IPS-18c (cell line): Measurements from ENCODE around the gene ARHGAP15.

Source experiments
- H3K4me3 ChIP-seq: 2 replicates; pipeline ENCODE4 v1.7.0; 2013; ENCODE audit warnings: low read depth, mild to moderate bottlenecking, low read length, moderate library complexity; ENCODE audit not compliant: insufficient read depth
- H3K9me3 ChIP-seq: one replicate; pipeline ENCODE4 v1.6.1; 2013; ENCODE audit warnings: mild to moderate bottlenecking, low read length, moderate library complexity; ENCODE audit not compliant: control insufficient read depth, insufficient read depth

The ARHGAP15 gene

DNA sequence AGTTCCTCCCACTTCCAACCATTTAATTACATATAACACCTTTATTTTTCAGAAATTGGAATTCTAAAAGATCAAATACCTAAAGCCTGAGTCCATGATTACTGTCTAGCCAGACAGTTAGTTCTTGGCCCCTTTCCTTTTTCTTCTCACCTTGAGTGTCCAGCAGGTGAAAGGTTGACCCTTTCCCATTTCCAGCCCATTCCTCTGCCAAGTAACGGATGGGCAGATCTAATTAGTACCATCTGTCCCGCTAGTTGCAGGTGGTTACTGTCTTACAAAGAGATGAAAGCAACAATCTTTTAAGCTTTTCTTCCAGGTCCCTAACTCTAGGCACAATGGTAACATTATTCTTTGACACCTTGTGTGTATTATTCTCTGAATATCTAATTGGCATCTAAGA, 506.7 kb downstream of the ARHGAP15 start:
- no peaks in the 10 kb centered on the region for H3K9me3 ChIP-seq

GRCh38 chr2:143640826-143641225, 511.6 kb downstream of the ARHGAP15 start:
- Histone ChIP-seq H3K9me3 (no peaks in the 10 kb centered on the region), H3K4me3 (no peak overlapping the region)

More for the DNA sequence above, 506.7 kb downstream of the ARHGAP15 start:
- H3K4me3 ChIP-seq: no peak overlapping the region

DNA sequence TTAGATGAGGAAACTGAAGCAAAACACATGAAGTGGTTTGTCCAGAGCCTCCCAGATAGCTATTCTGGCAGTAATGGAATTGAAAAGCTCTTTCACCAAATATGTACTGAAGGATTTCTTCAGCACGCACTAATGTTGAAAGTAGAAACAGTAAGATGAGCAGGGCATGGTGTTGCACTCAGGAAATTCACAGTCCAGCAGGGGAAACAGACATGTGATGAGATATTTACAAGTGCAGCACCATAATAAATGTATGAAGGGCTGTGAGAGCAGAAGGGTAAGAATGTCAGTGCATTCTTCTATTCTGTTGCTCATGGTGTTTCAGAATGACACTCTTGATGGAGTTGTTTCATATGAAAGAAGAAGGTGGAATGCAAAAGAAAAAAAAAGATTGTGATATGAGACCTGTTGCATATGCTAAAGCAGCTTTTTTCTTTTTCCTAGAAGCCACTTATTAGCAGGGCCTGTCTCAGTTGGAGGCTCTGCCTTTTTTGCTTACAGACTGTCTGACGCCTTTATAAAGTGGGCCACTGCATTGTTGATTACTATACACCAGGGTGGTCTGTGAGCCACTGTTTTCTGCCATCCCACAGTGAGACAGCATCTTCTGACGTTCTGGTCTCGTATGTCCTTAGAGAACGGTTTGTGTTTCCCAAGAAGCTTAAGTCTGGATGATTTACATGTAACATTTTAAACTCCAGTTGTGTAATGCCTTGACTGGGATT, 516.9 kb downstream of the ARHGAP15 start:
- H3K9me3 ChIP-seq: no peaks in the 10 kb centered on the region

GRCh38 chr2:143649226-143649740, 520.1 kb downstream of the ARHGAP15 start:
- H3K4me3 ChIP-seq: no peak overlapping the region

More for the DNA sequence above, 516.9 kb downstream of the ARHGAP15 start:
- no peak overlapping the region for H3K4me3 ChIP-seq

GRCh38 chr2:143652692-143653091, 523.5 kb downstream of the ARHGAP15 start:
- H3K9me3 ChIP-seq: no peaks in the 10 kb centered on the region
- no peak overlapping the region for H3K4me3 ChIP-seq

More at GRCh38 chr2:143649226-143649740, 520.1 kb downstream of the ARHGAP15 start:
- H3K9me3 ChIP-seq: no peaks in the 10 kb centered on the region

- no peak overlapping the region for H3K4me3 ChIP-seq
- no peaks in the 10 kb centered on the region for H3K9me3 ChIP-seq
These were observed 539.0 kb downstream of the ARHGAP15 start for GRCh38 chr2:143668234-143668633.

- no peak overlapping the region for H3K4me3 ChIP-seq
- H3K9me3 ChIP-seq: no peaks in the 10 kb centered on the region
These were observed 544.8 kb downstream of the ARHGAP15 start for GRCh38 chr2:143674051-143674450.

DNA sequence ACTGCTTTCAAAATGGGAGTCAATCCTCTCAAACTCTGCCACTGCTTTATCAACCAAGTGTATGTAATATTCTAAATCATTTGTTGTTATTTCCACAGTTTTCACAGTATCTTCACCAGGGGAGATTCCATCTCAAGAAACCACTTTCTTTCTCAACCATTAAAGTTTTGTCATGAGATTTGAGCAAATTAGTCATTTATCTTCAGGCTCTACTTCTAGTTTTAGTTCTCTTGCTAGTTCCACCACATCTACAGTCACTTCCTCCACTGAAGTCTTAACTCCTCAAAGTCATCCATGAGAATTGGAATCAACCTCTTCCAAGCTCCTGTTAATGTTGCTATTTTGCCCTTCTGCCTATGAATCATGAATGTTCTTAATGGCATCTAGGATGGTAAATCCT, 545.8 kb downstream of the ARHGAP15 start:
- no peaks in the 10 kb centered on the region for H3K9me3 ChIP-seq
- H3K4me3 ChIP-seq: no peak overlapping the region

DNA sequence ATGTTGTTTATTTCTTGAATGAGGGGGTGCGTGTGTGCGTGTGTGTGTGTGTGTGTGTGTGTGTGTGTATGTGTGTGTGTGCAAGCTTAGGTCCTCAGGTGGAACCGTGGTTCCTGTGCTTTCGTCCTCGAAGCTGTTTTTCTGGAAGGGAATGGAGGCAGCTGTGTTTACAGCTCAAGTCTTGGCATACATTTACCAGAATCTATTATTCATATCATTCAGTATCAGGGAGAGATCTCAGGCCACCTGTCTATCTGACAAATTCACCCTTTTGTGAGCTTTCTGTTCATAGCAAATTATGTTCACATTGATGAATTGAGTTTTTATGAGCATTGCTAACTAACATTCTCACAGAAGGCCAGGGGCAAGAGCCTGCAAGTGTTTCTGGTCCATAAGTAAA, 550.4 kb downstream of the ARHGAP15 start:
- Histone ChIP-seq H3K4me3 (no peak overlapping the region), H3K9me3 (no peaks in the 10 kb centered on the region)

- H3K4me3 ChIP-seq: no peak overlapping the region
- no peaks in the 10 kb centered on the region for H3K9me3 ChIP-seq
These were observed 551.7 kb downstream of the ARHGAP15 start for GRCh38 chr2:143680885-143681405.

GRCh38 chr2:143682436-143683055, 553.3 kb downstream of the ARHGAP15 start:
- Histone ChIP-seq H3K9me3 (no peaks in the 10 kb centered on the region), H3K4me3 (no peak overlapping the region)

DNA sequence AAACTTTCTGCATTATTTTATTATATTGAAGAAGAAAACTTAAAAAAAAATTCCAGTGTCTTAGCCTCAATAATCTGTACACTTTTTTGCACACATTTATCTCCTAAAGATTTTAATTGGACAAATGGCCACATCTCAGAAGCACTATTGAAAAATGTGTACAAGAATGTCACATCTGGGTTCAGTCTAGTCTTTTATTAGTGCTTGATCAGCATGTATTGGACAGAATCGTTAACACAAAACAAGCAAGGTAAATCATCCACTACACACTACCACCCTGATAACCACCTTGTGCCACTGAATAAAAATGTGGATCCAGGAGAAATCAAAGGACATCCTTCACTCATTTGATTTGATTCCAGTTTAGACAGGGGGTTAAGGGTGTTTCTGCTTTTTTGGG, 554.8 kb downstream of the ARHGAP15 start:
- Histone ChIP-seq H3K9me3 (no peaks in the 10 kb centered on the region), H3K4me3 (no peak overlapping the region)

GRCh38 chr2:143684551-143685320, 555.5 kb downstream of the ARHGAP15 start:
- no peak overlapping the region for H3K4me3 ChIP-seq
- H3K9me3 ChIP-seq: no peaks in the 10 kb centered on the region

DNA sequence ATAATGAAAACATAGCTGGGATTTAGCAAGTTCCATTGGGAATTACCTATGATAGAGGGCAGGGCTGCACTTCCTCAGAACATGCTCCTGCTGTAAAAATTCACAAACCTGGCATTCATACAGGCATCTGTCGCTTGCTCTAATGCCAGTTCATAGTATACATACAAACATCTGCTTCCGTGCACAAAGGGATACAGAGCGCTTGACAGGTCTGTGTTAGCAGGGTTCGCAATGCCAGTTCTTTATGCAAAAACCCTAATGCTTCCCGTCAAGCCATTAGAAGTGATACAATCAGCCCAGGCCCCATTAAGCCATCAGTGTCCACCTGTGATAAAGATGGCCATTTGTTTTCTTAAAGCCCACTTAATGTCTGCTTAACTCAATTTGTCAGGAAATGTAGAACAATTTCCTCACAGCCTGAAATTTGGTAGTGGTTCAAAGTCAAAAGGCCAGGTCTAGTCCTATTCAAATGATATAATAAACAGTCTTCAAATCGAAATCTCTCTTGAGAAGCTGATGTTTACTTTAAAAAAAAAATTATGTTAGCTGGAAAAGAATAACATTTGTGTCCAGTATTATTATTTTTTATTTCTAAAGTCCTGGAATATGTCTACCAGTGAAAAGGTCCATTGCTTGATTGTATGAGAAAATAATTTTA, 556.3 kb downstream of the ARHGAP15 start:
- H3K4me3 ChIP-seq: no peak overlapping the region
- H3K9me3 ChIP-seq: no peaks in the 10 kb centered on the region

DNA sequence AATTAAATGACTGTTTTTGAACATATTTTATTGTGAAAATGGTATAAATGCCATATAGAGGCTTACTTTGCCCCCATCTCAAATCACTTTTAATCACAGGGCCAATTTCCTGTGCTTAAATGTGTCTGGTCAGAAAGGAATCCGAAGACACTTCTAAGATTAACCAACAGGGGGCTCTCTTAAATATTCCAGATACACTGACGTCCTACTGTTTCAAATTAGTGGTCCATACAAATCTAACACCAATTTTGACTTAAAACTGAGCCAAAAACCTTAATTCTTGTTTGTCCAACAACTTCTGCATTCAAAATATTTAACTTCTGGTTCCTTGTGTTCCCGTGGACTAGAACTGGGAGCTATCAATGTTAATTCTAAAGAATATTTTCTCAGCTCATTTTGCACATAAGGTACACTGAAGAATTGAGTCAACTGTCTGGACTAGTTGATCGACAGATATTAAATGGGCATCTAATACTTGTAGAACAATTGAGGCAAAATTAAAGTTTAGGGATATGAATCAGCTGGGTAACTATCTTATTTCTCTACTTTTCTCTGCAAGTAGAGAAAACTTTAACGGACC, 557.5 kb downstream of the ARHGAP15 start:
- Histone ChIP-seq H3K4me3 (no peak overlapping the region), H3K9me3 (no peaks in the 10 kb centered on the region)

DNA sequence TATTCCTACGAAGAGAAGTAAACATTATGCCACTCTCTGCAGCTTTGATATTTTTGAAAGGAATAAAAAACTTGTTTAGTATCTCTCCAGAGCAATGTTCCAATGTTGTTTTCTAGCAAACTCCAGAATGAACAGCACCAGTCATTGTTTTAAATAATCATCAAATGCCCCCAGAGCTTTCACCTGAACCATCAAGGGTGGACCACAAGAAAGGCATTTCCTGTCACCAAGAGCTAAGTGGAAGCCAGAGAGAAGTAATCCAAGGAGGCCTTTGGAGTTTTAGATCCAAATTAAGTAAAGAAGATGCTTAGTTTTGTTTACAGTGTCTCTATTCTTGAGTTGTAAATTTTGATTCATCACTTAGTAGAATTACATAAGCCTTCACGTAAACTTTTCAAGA, 559.0 kb downstream of the ARHGAP15 start:
- H3K4me3 ChIP-seq: no peak overlapping the region
- no peaks in the 10 kb centered on the region for H3K9me3 ChIP-seq

DNA sequence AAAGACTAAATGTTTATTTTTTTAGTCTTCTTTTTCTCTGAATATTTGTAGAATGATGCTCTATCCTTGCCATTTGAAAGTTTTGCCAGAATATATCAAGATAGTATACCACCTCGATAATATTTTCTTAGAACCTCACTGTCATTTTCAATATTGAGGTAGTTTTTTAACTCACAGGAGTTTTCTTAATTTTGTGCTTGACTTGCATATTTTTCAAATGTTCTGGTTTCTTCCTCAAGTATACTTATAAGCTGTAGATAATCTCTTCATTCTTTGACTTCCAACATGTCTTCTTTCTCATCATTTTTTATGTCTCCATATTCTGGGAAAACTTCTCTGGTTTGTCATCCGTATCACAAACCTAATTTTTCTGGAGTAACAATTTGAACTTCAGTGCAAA, 559.6 kb downstream of the ARHGAP15 start:
- H3K9me3 ChIP-seq: no peaks in the 10 kb centered on the region
- no peak overlapping the region for H3K4me3 ChIP-seq
